AG04450 (cell line): ENCODE results near the gene GTPBP4. TPM values are rescaled to one million over a fixed set of nuclear protein-coding genes. Genes with fewer than 3 reads are reported as not detected.

ENCODE experiments used
- CTCF ChIA-PET: fragments of 300-600, 350-600 bp; formaldehyde crosslinking; extraction: SDS; loops from one replicate; lab custom pipeline; 2022; ENCODE audit warnings: antibody characterized with exemption, inconsistent platforms; lab: Charles Lee
- POLR2A ChIA-PET: fragments of 350-600 bp; formaldehyde crosslinking; extraction: SDS; loops from one replicate; lab custom pipeline; 2021; ENCODE audit warnings: antibody characterized with exemption, inconsistent platforms; lab: Yijun Ruan, JAX
- DNase-seq: peaks from one replicate; pipeline ENCODE4 v3.0.0-alpha.2; 2011; ENCODE audit warnings: low read depth, low spot score
- H3K27ac ChIP-seq: one replicate; pipeline ENCODE4 v1.5.1; 2012; ENCODE audit warnings: low read depth, low read length, control low read depth
- H3K27me3 ChIP-seq: one replicate; pipeline ENCODE4 v1.6.0; 2012; ENCODE audit warnings: low read length; ENCODE audit not compliant: control insufficient read depth, insufficient read depth
- H3K4me3 ChIP-seq: 2 replicates; pipeline ENCODE4 v1.5.1; 2011; ENCODE audit warnings: mild to moderate bottlenecking, low read depth, low read length, control low read depth
- H3K9me3 ChIP-seq: 2 replicates; pipeline ENCODE4 v1.5.1; 2012; ENCODE audit warnings: low read length; ENCODE audit not compliant: control insufficient read depth, insufficient read depth
- polyA plus RNA-seq: library from polyadenylated mRNA; depleted of rRNA; stranded (reverse); fragments of >200 nt; gene quantifications from 2 replicates; pipeline ENCODE4 v1.2.3, GENCODE V29; 2011
- TF ChIP-seq, protein P1 (sequence below): IDR thresholded peaks from 2 replicates; pipeline ENCODE4 v1.5.1; 2011; ENCODE audit warnings: low read depth, low read length, control low read depth, inconsistent platforms

Gene GTPBP4
- polyA plus RNA-seq, 1 experiment: 34.9 TPM

DNA sequence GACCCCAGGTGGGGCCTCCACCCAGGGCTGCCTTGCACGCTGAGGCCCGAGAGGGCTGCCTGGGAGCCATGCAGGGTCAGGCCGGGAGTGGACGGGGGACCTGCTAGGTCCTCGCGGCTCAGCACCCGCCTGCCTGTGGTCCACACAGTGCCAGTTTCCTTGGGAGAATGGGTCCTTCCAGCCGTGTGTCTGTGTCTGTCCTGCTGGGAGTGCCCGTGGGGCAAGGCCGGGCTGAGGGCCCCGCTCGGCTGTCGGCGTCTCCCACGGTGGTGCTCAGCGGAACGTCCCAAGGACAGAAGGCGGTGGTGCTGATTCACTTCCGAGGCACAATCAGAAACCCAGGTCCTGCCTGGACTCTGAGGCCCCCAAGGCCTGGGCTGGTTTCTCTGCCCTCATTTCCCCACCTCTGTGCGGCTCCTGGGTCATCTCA, 23.2 kb upstream of the GTPBP4 start:
- TF ChIP-seq, protein P1, sequence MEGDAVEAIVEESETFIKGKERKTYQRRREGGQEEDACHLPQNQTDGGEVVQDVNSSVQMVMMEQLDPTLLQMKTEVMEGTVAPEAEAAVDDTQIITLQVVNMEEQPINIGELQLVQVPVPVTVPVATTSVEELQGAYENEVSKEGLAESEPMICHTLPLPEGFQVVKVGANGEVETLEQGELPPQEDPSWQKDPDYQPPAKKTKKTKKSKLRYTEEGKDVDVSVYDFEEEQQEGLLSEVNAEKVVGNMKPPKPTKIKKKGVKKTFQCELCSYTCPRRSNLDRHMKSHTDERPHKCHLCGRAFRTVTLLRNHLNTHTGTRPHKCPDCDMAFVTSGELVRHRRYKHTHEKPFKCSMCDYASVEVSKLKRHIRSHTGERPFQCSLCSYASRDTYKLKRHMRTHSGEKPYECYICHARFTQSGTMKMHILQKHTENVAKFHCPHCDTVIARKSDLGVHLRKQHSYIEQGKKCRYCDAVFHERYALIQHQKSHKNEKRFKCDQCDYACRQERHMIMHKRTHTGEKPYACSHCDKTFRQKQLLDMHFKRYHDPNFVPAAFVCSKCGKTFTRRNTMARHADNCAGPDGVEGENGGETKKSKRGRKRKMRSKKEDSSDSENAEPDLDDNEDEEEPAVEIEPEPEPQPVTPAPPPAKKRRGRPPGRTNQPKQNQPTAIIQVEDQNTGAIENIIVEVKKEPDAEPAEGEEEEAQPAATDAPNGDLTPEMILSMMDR: no peak
- Histone ChIP-seq H3K27me3 (no peaks in the 10 kb centered on the region), H3K4me3 (no peak overlapping the region), H3K9me3 (peaks cover 9% of the 10 kb centered on the region; the same call in 1 of the 2 replicates), H3K27ac (no peak overlapping the region)
- ChIA-PET CTCF (no interaction called here), POLR2A (no interaction called here)
- DNase-seq: no peak

DNA sequence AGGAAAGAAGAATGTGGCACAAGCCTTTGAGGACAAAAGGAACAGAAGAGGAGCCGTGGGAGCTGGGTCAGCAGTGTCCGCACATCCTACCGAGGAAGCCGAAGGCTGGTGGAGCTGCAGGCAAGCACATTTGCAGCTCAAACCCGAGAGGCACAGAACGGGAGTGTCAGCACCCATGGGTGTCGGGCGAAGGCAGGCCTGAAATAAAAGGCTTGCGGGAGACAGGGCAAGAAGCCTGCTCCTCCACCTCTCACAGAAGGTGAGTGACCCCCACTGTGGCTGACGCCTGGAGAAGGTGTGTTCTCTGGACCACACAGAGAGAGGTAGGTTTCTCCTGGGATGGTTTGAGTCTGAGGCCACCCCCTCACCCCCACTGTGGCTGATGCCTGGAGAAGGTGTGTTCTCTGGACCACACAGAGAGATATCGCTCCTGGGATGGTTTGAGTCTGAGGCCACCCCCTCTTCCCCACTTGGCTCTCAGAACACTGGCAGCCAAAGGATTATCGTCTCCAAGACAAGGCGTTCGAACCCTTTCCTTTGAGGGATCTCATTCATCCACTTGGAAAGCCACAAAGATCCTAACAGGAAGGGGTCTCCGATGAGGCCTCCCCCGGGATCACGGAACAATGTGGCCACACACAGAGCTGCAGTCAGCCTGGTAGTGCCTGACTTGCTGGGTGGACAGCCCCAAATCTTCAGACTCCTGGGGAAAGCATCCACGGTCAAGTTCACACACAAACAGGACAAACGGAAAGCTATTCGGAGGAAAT, 21.6 kb upstream of the GTPBP4 start:
- TF ChIP-seq, protein P1: no peak
- Histone ChIP-seq H3K27me3 (no peaks in the 10 kb centered on the region), H3K9me3 (peaks cover 9% of the 10 kb centered on the region; the same call in 1 of the 2 replicates), H3K27ac (no peak overlapping the region), H3K4me3 (no peak overlapping the region)
- ChIA-PET POLR2A (no interaction called here), CTCF (interaction anchor here (1.3 kb wide), 1 partner anchor 19 kb away, joined by 3 read pairs; no protein-coding TSS in a partner anchor)
- no peak for DNase-seq

DNA sequence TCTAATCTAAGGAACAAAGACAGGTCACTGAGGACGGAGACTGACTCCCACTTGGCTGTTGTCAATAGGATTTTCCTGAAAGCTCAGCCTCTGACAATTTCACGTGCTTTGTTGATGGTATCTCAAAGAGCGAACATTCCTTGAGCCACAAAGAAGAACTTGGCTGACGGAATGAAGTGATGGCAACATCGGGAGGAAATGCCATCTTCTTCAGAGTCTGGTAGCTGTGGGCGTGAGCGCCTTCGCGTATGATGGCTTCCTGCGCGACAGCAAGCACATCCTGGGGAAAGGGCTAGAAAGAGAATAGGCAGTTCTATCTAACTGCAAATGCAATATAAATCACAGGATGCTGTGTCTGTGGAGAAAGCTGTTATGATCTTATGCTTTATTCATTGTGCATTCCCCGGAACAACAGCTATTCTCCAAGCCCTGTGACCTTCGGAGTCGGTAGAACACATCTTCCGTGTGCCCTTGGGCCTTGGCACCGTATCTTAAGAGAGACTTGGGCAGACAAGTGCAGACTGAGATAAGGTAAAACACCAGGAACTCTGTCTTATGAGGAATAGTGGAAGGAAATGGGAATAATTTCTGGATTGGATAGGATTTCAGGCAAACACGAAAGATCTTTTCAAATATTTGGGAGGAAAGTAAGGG, 19.6 kb upstream of the GTPBP4 start:
- POLR2A ChIA-PET: no interaction called here
- CTCF ChIA-PET: no interaction called here
- Histone ChIP-seq H3K27me3 (no peaks in the 10 kb centered on the region), H3K27ac (no peak overlapping the region), H3K9me3 (peaks cover 9% of the 10 kb centered on the region; the same call in 1 of the 2 replicates), H3K4me3 (no peak overlapping the region)
- no peak for DNase-seq
- TF ChIP-seq, protein P1: no peak

DNA sequence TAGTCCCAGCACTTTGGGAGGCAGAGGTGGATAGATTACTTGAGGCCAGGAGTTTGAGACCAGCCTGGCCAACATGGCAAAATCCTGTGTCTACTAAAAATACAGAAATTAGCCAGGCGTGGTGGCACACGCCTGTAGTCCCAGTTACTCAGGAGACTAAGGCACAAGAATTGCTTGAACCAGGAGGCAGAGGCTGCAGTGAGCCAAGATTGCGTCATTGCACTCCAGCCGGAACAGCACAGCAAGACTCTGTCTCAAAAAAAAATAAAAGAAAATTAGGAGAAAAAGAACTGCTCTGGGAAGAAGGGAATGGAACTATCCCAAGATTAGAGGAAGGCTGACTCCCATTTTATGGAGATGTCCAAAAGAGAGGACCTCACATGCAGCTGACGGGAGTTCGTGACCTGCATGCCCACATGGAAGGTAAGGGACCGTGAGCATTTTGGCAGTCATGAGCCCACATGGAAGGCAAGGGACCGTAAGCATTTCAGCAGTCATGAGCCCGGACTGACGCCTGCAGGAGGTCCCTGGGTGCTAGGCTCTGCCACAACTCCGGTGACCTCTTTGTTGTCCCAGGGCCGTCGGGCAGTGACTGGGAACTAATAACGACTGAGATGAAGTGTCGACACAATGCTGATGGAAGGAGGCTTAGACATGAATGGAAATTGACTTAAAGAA, 18.6 kb upstream of the GTPBP4 start:
- Histone ChIP-seq H3K9me3 (peaks cover 9% of the 10 kb centered on the region; the same call in 1 of the 2 replicates), H3K27ac (no peak overlapping the region), H3K4me3 (no peak overlapping the region), H3K27me3 (no peaks in the 10 kb centered on the region)
- POLR2A ChIA-PET: interaction anchor here (1.1 kb wide), 1 partner anchor 18 kb away, joined by 3 read pairs; the partner anchor contains the start of gene GTPBP4
- DNase-seq: no peak
- TF ChIP-seq, protein P1: no peak
- CTCF ChIA-PET: interaction anchor here (1.0 kb wide), 1 partner anchor 11 kb away, joined by 3 read pairs; no protein-coding TSS in a partner anchor
